ENCODE data around the gene PCDHGA3.

DNA sequence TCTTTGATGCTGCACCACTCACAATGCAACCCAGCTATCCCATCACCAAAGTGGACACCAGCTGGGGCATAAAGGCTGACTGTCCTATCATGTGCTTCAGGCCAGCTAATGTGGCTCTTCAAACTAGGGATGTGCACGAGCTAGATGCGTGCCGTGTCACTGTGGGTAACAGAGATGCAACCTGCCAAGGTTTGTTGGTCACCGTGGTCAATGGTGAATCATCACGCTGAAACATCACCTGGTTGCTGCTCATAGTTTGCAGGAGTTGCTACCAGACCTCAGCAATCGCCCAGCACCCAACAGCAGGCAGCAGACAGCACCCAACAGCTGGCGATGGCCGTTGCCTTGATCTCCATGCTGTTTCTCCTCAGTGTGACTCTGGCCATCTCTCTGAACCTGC, 15.4 kb upstream of the PCDHGA3 start:
- TF ChIP-seq KDM2A (CRISPR knock-in tag; IDR thresholded peaks at IDR 0.05; ENCODE audit: borderline replicate concordance, low read depth) (no peak), HNRNPLL (IDR thresholded peaks at IDR 0.05; ENCODE audit: low read depth, low read length, poor library complexity, severe bottlenecking) (no peak), NFATC3 (CRISPR knock-in tag; IDR thresholded peaks at IDR 0.05) (no peak), PHF8 (CRISPR knock-in tag; IDR thresholded peaks at IDR 0.05) (no peak), CAMTA2 (CRISPR knock-in tag; IDR thresholded peaks at IDR 0.05; ENCODE audit: borderline replicate concordance) (no peak), ARNT (IDR thresholded peaks at IDR 0.05) (no peak), ZKSCAN5 (CRISPR knock-in tag; IDR thresholded peaks at IDR 0.05) (no peak), ZNF510 (CRISPR knock-in tag; IDR thresholded peaks at IDR 0.05; ENCODE audit: low read depth) (no peak), ZNF10 (CRISPR knock-in tag; IDR thresholded peaks at IDR 0.05; ENCODE audit: borderline replicate concordance, low read depth) (no peak), TAF1 (CRISPR knock-in tag; IDR thresholded peaks at IDR 0.05) (no peak)
- TF ChIP-seq, protein P1, sequence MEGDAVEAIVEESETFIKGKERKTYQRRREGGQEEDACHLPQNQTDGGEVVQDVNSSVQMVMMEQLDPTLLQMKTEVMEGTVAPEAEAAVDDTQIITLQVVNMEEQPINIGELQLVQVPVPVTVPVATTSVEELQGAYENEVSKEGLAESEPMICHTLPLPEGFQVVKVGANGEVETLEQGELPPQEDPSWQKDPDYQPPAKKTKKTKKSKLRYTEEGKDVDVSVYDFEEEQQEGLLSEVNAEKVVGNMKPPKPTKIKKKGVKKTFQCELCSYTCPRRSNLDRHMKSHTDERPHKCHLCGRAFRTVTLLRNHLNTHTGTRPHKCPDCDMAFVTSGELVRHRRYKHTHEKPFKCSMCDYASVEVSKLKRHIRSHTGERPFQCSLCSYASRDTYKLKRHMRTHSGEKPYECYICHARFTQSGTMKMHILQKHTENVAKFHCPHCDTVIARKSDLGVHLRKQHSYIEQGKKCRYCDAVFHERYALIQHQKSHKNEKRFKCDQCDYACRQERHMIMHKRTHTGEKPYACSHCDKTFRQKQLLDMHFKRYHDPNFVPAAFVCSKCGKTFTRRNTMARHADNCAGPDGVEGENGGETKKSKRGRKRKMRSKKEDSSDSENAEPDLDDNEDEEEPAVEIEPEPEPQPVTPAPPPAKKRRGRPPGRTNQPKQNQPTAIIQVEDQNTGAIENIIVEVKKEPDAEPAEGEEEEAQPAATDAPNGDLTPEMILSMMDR (CRISPR knock-in tag; IDR thresholded peaks at IDR 0.05): no peak

Data from HepG2 (cell line).